GM18499 (cell line): Measurements from ENCODE around the gene CLIC1.

Experiments
- ATAC-seq: cut with Tn5 transposase; IDR thresholded peaks from one replicate; pipeline ENCODE4 v1.9.1; 2021; ENCODE audit warnings: moderate number of reproducible peaks; ENCODE audit not compliant: insufficient read depth, unreplicated experiment

Gene CLIC1

GRCh38 chr6:31707701-31708100 is 28.6 kb downstream of the CLIC1 start:
- no peak for ATAC-seq

GRCh38 chr6:31706599-31706998 is 29.7 kb downstream of the CLIC1 start, which contains the start of gene LY6G6F:
Gene LY6G6F (plus strand): TSS chr6:31706866. CDS start chr6:31706907, 41 bp downstream.
- no peak for ATAC-seq

GRCh38 chr6:31705931-31706330 is 30.4 kb downstream of the CLIC1 start:
- no peak for ATAC-seq

- no peak for ATAC-seq
Observed at GRCh38 chr6:31702819-31703716, 33.3 kb downstream of the CLIC1 start, which contains the start of gene ABHD16A. Gene ABHD16A (minus strand): TSS chr6:31703324. CDS start chr6:31703281, 43 bp downstream.

GRCh38 chr6:31702405-31702818 is 33.9 kb downstream of the CLIC1 start:
- ATAC-seq: no peak

GRCh38 chr6:31701666-31702404 is 34.5 kb downstream of the CLIC1 start:
- ATAC-seq: no peak

- no peak for ATAC-seq
Observed at GRCh38 chr6:31700740-31701401, 35.5 kb downstream of the CLIC1 start.

- ATAC-seq: no peak
Observed at GRCh38 chr6:31697555-31697954, 38.8 kb downstream of the CLIC1 start.

GRCh38 chr6:31693535-31693934 is 42.8 kb downstream of the CLIC1 start:
- ATAC-seq: no peak

- ATAC-seq: no peak
Observed at GRCh38 chr6:31692886-31693285, 43.4 kb downstream of the CLIC1 start.

GRCh38 chr6:31692353-31692752 is 44.0 kb downstream of the CLIC1 start:
- ATAC-seq: no peak

- no peak for ATAC-seq
Observed at GRCh38 chr6:31691564-31692108, 44.7 kb downstream of the CLIC1 start.

- ATAC-seq: no peak
Observed at GRCh38 chr6:31691078-31691463, 45.3 kb downstream of the CLIC1 start.

- ATAC-seq: no peak
Observed at GRCh38 chr6:31690231-31691077, 45.9 kb downstream of the CLIC1 start.

- ATAC-seq: no peak
Observed at GRCh38 chr6:31689249-31690110, 46.9 kb downstream of the CLIC1 start.

GRCh38 chr6:31687860-31688693 is 48.3 kb downstream of the CLIC1 start:
- ATAC-seq: no peak

GRCh38 chr6:31687321-31687720 is 49.0 kb downstream of the CLIC1 start:
- ATAC-seq: no peak

- ATAC-seq: no peak
Observed at GRCh38 chr6:31686483-31686882, 49.8 kb downstream of the CLIC1 start.
